OCI-LY3 (cell line): ENCODE data around the gene CHD5.

ENCODE experiments used
- H2AFZ ChIP-seq: fragments of 200-600, 300-600 bp; shearing (Covaris generic); 2 replicates; pipeline ENCODE4 v1.6.0; 2014; ENCODE audit warnings: antibody characterized with exemption, low read depth, low read length
- H3K27ac ChIP-seq: fragments of 200-600, 300-600 bp; sonication (generic); 2 replicates; pipeline ENCODE4 v1.5.1; 2014; ENCODE audit warnings: mild to moderate bottlenecking, low read length, moderate library complexity, mixed read lengths
- H3K27me3 ChIP-seq: fragments of 200-600, 300-600 bp; sonication (generic); 2 replicates; pipeline ENCODE4 v1.6.1; 2014; ENCODE audit warnings: low read depth, low read length, mixed read lengths
- H3K36me3 ChIP-seq: fragments of 200-600, 300-600 bp; sonication (generic); replicated peaks from 2 replicates; pipeline ENCODE3; 2014; ENCODE audit warnings: low read depth, low read length, mixed read lengths
- H3K4me1 ChIP-seq: fragments of 300-600, 200-600 bp; sonication (generic); 2 replicates; pipeline ENCODE4 v1.6.1; 2014; ENCODE audit warnings: low read length, mixed read lengths
- H3K4me2 ChIP-seq: fragments of 200-600, 300-600 bp; sonication (generic); 2 replicates; pipeline ENCODE4 v1.6.1; 2014; ENCODE audit warnings: low read length, mixed read lengths
- H3K4me3 ChIP-seq: fragments of 300-600, 200-600 bp; sonication (generic); 2 replicates; pipeline ENCODE4 v1.5.1; 2014; ENCODE audit warnings: antibody characterized with exemption, mild to moderate bottlenecking, low read length, moderate library complexity
- H3K79me2 ChIP-seq: fragments of 300-600, 200-600 bp; shearing (Covaris generic); 2 replicates; pipeline ENCODE4 v1.6.1; 2014; ENCODE audit warnings: mild to moderate bottlenecking, low read length, mixed read lengths
- H3K9ac ChIP-seq: fragments of 300-600, 200-600 bp; shearing (Covaris generic); 2 replicates; pipeline ENCODE4 v1.6.0; 2014; ENCODE audit warnings: mild to moderate bottlenecking, low read length, moderate library complexity
- H3K9me3 ChIP-seq: fragments of 200-600, 300-600 bp; shearing (Covaris generic); 2 replicates; pipeline ENCODE4 v1.6.1; 2014; ENCODE audit warnings: low read length, mixed read lengths; ENCODE audit not compliant: insufficient read depth
- H4K20me1 ChIP-seq: fragments of 200-600, 300-600 bp; sonication (generic); 2 replicates; pipeline ENCODE4 v1.6.1; 2016; ENCODE audit warnings: low read length, mixed read lengths; ENCODE audit not compliant: insufficient read depth
- CTCF ChIP-seq: fragments of 200-600, 300-600 bp; sonication (generic); IDR thresholded peaks from 2 replicates; pipeline ENCODE4 v1.5.1; 2014; ENCODE audit warnings: antibody characterized with exemption, low read length, low read depth
- EZH2phosphoT487 ChIP-seq: fragments of 200-600 bp; shearing (Covaris generic); IDR thresholded peaks from 2 replicates; pipeline ENCODE4 v1.6.1; 2018; ENCODE audit warnings: antibody characterized with exemption, mixed run types, low read depth

The CHD5 gene

GRCh38 chr1:6116137-6116536 lies 64.0 kb downstream of the CHD5 start:
- Histone ChIP-seq H3K4me2 (no peak overlapping the region), H4K20me1 (no peaks in the 10 kb centered on the region), H3K9me3 (no peaks in the 10 kb centered on the region)

GRCh38 chr1:6113745-6114144 lies 66.4 kb downstream of the CHD5 start:
- no peak for TF ChIP-seq CTCF
- TF ChIP-seq EZH2phosphoT487, result no peak
- Histone ChIP-seq H4K20me1 (no peaks in the 10 kb centered on the region), H3K9ac (no peak overlapping the region), H3K4me3 (no peak overlapping the region), H3K36me3 (no peaks in the 10 kb centered on the region), H3K27me3 (no peaks in the 10 kb centered on the region), H2AFZ (no peak overlapping the region), H3K4me2 (no peak overlapping the region), H3K4me1 (no peaks in the 10 kb centered on the region), H3K9me3 (no peaks in the 10 kb centered on the region), H3K27ac (no peak overlapping the region), H3K79me2 (no peaks in the 10 kb centered on the region)

More at GRCh38 chr1:6116137-6116536, 64.0 kb downstream of the CHD5 start:
- H3K27ac ChIP-seq, result no peak overlapping the region
- no peak overlapping the region for H2AFZ ChIP-seq
- no peaks in the 10 kb centered on the region for H3K79me2 ChIP-seq
- H3K36me3 ChIP-seq, result no peaks in the 10 kb centered on the region
- H3K4me3 ChIP-seq, result no peak overlapping the region
- no peak overlapping the region for H3K9ac ChIP-seq
- TF ChIP-seq CTCF (no peak), EZH2phosphoT487 (no peak)
- no peaks in the 10 kb centered on the region for H3K4me1 ChIP-seq
- H3K27me3 ChIP-seq, result no peaks in the 10 kb centered on the region

DNA sequence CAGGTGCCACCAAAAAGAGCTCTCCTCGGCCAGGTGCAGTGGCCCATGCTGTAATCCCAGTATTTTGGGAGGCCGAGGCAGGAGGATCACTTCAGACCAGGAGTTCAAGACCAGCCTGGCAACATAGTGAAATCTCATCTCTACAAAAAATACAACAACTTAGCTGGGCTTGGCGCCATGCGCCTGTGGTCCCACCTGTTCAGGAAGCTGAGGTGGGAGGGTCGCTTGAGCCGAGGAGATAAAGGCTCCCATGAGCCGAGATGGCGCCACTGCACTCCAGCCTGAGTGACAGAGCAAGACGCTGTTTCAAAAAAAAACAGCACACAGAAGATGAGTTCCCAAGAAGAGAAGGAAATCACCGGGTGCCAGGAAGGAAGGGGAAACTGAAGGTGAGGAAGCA lies 67.0 kb downstream of the CHD5 start:
- H2AFZ ChIP-seq, result no peak overlapping the region
- H3K36me3 ChIP-seq, result no peaks in the 10 kb centered on the region
- H3K79me2 ChIP-seq, result no peaks in the 10 kb centered on the region
- no peak overlapping the region for H3K9ac ChIP-seq
- no peaks in the 10 kb centered on the region for H3K4me1 ChIP-seq
- no peaks in the 10 kb centered on the region for H3K27me3 ChIP-seq
- no peaks in the 10 kb centered on the region for H3K9me3 ChIP-seq
- no peak for TF ChIP-seq CTCF
- TF ChIP-seq EZH2phosphoT487, result no peak
- no peak overlapping the region for H3K4me2 ChIP-seq
- H3K27ac ChIP-seq, result no peak overlapping the region
- H4K20me1 ChIP-seq, result no peaks in the 10 kb centered on the region
- no peak overlapping the region for H3K4me3 ChIP-seq

GRCh38 chr1:6112690-6113005 lies 67.5 kb downstream of the CHD5 start:
- Histone ChIP-seq H3K4me2 (no peak overlapping the region), H3K79me2 (no peaks in the 10 kb centered on the region), H3K36me3 (no peaks in the 10 kb centered on the region), H2AFZ (no peak overlapping the region), H3K9me3 (no peaks in the 10 kb centered on the region), H3K4me3 (no peak overlapping the region), H3K27ac (no peak overlapping the region), H3K27me3 (no peaks in the 10 kb centered on the region), H3K4me1 (no peaks in the 10 kb centered on the region), H4K20me1 (no peaks in the 10 kb centered on the region), H3K9ac (no peak overlapping the region)
- TF ChIP-seq CTCF, result no peak
- no peak for TF ChIP-seq EZH2phosphoT487
